Stimulated activated CD8-positive, alpha-beta memory T cell treated with anti-CD3 and anti-CD28 coated beads, Interleukin-4, amount 100 ng/mL, for 48 hours (primary cell): ENCODE results near the gene PDIA5.
A peak's percentile ranks its signal among the peaks of the same experiment; 100 is the strongest.

Experiments used
- DNase-seq: peaks from one replicate; pipeline ENCODE4 v3.0.0-alpha.2; 2020

The PDIA5 gene

DNA sequence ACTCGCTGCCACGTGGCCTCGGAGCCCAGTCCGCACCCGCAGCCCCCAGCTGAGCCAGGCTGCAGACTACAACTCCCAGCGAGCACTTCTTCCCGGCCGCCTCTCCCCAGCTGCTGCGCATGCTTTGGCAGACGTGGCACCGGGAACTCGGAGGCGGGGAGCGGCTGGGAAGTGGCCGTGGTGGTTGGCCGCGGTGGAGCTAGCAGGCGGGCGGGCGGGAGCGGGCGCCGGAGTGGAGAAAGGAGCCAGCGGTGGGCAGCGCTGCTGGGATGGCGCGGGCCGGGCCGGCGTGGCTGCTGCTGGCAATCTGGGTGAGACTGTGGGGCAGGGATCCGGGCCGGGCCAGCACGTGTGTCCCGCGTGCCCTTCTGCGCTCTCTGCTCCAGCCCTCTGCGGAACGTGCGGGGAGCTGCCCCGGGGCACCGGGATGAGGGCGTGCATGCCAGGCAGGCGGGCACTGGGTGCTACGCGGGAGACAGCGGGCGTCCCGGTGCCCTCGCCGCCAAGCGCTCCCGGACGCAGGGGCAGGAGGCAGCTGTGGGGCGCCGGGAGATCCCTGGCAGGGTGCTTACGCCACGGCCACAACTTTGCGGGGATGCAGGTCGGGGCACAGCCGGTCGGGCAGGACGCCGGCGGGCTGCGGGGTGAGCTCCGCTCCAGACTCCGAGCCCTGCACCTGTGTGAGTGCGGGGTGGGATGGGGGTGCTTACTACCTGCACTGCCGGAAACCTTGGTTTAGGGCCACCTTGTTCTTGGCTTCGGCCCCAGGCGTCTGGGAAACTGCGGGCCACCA lies at the start of gene PDIA5:
TSS of gene PDIA5 (plus strand) at position 130 of the 793 bp plus-strand sequence. CDS start at position 270, 140 bp downstream.
- peak; percentile 86 for DNase-seq

- no peak for DNase-seq
Measured at GRCh38 chr3:123018683-123019082, 48.1 kb upstream of the PDIA5 start.

- DNase-seq = no peak
Measured at GRCh38 chr3:123019161-123019560, 47.7 kb upstream of the PDIA5 start.

- DNase-seq = no peak
Measured at GRCh38 chr3:123019591-123019990, 47.2 kb upstream of the PDIA5 start.

DNA sequence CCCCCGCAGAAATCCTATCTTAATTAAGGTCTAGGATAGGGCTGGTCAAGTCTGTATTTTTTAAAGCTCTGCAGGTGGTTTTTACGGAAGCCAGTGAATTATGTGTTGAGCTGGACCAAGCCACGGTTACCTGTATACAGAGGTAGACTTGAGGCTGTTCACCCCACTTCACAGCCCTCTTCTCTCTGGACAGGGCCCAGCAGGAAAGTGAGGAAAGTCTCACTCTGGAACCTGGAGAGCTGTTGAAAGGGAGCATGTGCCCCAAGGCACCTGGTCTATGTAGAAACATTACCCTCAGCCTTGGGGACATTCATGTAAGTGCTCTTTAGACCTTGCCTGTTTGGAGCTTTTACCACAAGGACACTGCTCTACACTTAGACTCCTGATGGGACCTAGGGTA lies 46.1 kb upstream of the PDIA5 start:
- no peak for DNase-seq

DNA sequence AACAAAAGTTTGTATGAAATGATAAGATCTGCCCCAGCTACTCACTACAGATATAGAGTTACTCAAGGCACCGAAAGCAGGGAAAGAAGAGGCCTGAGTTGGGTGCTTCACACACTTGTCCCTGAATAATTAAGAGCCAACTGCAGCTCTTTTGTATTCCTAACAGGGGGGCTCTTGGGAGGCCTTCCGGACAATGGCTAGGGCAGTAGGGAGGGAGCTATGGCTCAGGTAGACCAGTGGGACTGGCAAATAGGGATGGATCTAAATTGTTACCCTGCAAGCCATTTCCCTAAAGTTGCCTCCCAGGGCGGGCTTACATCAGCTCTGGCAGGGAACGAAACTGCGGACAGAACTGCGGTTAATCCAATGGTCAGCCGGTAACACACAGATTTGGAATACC lies 45.4 kb upstream of the PDIA5 start:
- no peak for DNase-seq

DNA sequence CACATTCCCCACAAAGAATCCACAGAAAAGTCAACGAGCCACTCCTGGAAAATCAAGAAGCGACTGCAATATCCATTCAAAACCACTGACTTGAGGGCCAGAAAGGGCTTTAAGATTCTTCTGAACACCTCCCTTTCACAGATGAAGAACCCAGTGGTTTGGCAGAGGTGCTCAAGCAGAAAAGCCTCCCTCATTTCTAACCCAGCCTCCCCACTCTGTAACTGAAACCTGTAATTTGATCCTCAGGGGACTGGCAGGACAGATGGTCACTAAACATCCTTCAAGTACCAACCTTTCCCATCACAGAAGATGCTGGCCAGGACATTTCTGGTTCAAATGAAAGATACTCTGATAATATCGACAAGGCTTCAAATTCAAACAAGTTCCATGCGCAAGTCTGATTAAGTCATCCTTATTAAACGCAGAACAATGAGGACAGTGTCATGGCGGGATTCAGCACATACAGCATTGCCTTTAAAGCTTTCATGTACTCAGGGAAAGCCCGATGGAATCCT lies 44.8 kb upstream of the PDIA5 start:
- DNase-seq = no peak

DNA sequence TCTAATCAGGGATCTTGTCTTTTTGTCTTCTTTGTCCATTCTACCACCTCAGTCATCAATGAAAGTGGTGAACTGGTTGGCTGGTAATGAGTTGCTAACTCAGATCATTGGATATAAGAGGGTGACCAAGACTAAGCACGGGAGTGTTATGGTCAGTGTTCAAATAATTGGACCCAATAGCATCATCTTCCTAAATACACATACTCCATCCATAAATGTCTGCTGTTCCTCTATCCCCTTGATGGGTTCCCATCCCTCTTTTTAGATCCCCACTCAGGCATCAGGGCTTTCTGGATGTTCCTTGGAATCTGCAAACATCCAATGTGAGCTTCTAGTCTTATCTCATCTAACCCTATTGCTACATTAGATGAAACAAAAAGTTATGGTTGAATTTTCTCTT lies 42.8 kb upstream of the PDIA5 start:
- no peak for DNase-seq

DNA sequence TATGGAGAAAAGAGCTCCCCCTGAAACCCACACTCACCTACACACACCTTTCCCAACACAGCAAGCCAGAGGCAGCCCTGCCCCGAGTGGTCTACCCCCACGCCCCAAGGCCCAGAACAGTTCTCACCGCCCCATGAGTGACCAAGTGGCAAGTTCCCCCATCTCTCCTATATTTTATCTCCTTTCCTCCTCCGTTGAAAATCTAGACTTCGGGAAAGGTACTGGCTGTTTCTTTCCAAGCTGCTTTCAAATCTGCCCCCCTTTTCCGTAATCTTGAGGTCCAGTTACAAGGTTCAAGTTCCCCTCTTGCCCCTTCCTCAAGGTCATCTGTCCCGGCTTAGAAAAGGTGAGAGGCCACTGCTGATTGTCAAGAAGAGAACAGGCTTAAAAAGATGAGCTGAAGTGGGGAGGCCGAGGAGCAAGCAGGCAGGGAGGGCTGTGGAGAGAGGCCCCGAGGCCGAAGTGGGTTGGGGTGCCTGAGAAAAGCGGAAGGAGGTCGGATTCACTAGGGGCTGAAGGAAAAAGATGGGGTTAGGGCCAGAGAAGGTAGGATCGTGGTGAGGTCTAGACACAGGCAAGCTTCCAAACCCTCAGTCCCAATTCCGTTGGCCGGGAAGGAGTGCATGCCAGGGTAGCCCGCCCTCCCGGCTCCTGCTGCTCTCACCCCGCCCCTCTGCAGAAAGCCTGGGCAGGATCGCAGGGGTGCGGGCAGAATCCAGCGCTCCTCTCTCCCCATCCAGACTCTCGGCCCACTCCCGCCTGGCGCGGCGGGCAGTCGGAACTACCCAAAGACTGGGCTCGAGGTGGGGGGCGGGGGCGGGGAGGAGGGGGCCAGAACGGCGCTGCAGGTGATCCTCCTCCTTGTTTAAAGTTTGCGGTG lies 40.9 kb upstream of the PDIA5 start:
- DNase-seq = no peak

DNA sequence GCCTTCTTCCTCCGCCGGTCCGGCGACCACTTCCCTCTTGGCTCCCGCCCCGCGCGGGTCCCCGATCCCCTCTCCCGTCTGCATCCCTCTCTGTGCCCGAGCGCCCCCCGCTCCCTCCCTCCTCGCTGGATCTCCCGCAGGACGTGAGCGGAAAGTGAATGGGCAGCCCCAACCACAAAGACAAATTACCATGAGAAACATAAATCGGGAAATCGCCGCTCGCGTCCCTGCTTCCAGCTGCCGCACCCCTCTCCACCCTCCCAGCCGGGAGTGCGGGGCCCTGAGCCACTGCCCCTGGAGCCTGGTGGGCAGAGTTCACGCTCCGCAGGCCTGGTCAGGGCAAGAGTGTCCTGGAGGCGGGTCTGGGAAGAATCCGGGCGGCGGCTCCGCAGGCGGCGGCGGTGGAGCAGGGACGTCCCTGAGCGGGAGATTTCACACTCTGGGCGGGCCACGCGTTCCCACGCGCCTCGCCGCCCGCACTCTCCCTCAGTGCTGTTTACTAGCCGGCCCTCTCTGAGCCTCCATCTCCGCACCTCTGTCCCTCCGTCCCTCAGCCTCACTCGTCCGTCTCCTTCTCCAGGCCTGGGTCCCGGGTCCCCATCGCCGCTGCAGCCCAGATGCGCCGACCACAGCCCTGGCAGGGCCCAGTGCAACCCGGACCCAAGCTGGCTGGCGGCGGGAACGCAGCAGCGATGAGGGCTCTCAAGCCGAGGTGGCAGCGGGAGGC lies 40.1 kb upstream of the PDIA5 start:
- peak; percentile 25 for DNase-seq

GRCh38 chr3:123027292-123028232 lies 39.3 kb upstream of the PDIA5 start, which contains the start of gene SEMA5B:
SEMA5B (minus strand) TSS chr3:123027763; CDS start chr3:122961263, 66,500 bp downstream.
- peak; percentile 40 for DNase-seq

- DNase-seq = peak; percentile 34
Measured at GRCh38 chr3:123028233-123028828, 38.5 kb upstream of the PDIA5 start.

GRCh38 chr3:123031051-123031450 lies 35.8 kb upstream of the PDIA5 start:
- no peak for DNase-seq

DNA sequence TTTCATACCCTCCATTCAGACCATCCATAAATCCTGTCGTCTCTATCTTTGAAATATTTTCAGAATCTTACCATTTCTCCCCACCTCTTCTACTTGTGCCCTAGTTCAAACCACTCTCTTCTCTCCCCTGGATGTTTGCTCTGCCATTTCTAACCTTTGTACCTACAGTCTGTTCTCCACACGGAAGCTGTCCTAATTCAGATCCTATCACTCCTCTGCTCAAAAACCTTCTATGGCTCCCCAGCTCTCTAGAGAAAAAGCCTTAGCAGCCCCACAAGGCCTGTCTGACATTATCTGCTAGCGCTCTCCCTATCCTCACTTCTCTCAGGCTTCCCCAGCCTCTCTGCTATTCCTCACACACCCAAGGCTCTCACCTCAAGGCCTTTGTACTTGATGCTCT lies 34.8 kb upstream of the PDIA5 start:
- DNase-seq = no peak

DNA sequence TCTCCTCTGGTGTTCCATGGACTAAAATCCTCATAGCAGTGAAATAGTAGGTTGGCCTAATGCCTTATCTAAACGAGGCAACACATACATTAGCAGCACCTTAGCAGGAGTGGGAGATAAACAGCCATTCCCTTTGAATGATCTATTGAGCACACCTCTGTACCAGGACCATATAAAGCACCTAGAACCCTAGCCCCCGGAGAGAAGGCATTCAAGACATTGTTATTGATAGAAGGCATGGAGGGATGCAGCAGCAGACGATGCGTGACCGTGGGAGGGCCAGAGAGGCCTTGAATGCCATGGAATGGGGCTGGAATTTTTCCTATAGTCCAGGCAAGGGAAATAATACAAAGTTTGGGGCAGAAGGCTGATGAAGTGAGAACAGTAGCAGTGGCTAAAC lies 32.7 kb upstream of the PDIA5 start:
- DNase-seq = no peak

DNA sequence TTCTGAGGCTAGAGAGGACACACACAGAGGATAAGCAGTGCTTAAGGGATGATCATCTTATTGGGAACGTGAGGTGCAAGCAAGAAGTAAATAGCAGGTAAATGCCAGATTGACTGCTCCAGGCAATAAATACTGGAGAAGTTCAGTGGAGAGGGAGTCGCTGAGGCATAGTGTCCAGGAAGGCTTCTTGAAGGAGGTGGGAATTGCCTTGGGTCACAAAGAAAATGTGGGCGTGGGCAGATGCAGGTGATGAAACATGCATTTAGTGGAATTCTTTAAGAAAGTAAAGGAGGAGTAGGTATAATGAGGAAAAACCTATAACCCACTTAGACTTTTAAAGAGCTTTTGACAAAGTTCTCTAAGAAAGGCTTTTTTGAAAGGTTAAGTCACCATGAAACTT lies 31.8 kb upstream of the PDIA5 start:
- DNase-seq = no peak

- DNase-seq = no peak
Measured at GRCh38 chr3:123036352-123037014, 30.3 kb upstream of the PDIA5 start.

DNA sequence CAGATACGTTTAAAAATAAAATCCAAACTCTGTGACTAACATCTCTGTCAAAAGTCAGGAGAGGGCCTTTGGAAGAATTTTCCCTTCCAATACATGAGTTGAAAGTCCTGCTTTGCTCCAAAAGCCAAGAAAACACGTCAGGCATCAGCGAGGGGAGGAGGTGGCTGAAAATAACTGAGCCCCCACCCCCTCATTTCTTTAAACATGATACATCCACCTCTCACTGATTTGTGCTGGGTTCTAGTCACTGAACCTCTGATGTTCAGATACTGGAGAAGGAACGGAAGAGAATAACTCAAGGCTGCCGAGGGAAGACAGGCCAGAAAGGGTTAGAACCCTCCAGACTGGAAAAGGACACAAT lies 29.8 kb upstream of the PDIA5 start:
- no peak for DNase-seq

DNA sequence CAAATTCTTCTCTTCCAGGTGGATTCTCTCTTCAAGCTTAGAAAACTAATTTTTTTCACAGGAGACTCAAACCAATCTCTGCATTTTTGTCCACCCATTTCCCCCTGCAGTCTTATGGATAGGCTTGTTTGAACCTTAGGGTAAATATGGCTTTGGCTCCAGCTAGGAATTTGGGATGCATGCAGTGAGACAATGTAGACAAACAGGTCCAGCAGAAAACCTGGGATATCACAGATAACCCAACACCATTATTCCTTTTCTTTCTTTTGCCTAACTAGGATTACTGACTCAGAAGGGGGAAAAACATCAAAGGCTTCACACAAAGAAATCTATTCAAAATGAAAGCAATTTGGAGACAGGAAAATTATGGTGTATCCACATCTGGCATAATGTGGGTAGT lies 28.1 kb upstream of the PDIA5 start:
- no peak for DNase-seq

- no peak for DNase-seq
Measured at GRCh38 chr3:123039178-123039577, 27.6 kb upstream of the PDIA5 start.

DNA sequence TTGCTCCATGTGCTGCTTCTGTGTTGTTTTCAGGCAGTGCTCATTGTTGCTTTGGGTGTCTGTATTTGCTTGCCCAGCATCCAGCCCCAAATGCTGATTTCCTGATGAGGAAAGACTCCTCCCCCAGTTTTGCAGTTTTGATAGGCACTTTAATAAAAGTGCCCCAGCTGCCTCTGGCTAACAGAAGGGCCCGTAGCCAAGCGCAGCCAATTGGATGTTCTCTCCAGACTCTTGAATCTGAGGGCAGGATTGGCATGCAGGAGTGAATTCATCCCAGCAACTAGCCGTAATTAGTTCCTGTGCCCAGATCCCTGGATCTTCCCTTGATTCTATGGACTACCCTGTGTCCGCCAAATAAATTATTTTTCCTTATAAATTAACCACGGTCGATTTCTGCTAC lies 24.4 kb upstream of the PDIA5 start:
- no peak for DNase-seq
